Neural cell (in vitro differentiated cells): Measurements from ENCODE around the gene ITGAL.

ENCODE experiments used
- CTCF ChIP-seq: fragments of 450-650 bp; IDR thresholded peaks from 2 replicates; pipeline ENCODE4 v1.5.1; 2014; ENCODE audit warnings: antibody characterized with exemption, mild to moderate bottlenecking, moderate library complexity; ENCODE audit not compliant: poor library complexity, severe bottlenecking
- EP300 ChIP-seq: fragments of 450-650 bp; conservative IDR thresholded peaks from 2 replicates; pipeline ENCODE4 v1.6.1; 2014; ENCODE audit warnings: antibody characterized with exemption, mild to moderate bottlenecking, moderate library complexity; ENCODE audit not compliant: poor library complexity, severe bottlenecking
- EZH2 ChIP-seq: fragments of 200-600, 300-800 bp; shearing (Covaris generic), sonication (generic); IDR thresholded peaks from 2 replicates; pipeline ENCODE4 v1.6.1; 2014; ENCODE audit warnings: antibody characterized with exemption, low read length, borderline replicate concordance, mild to moderate bottlenecking; ENCODE audit not compliant: insufficient read depth, poor library complexity, severe bottlenecking
- MXI1 ChIP-seq: fragments of 450-650 bp; conservative IDR thresholded peaks from 2 replicates; pipeline ENCODE4 v1.6.1; 2014; ENCODE audit warnings: antibody characterized with exemption, mild to moderate bottlenecking; ENCODE audit not compliant: poor library complexity, severe bottlenecking
- POLR2AphosphoS5 ChIP-seq: IDR thresholded peaks from 2 replicates; pipeline ENCODE4 v1.6.1; 2012
- TAF1 ChIP-seq: IDR thresholded peaks from 2 replicates; pipeline ENCODE4 v1.6.1; 2012; ENCODE audit warnings: low read depth

GRCh38 chr16:30482366-30482765 lies 9.8 kb downstream of the ITGAL start:
- TF ChIP-seq CTCF (no peak), EP300 (no peak), POLR2AphosphoS5 (no peak), MXI1 (no peak), EZH2 (no peak), TAF1 (no peak)
